WTC11 (cell line): ENCODE measurements around the gene ESRRG. TPM values are rescaled to one million over a fixed set of nuclear protein-coding genes. Genes with fewer than 3 reads are reported as not detected.

Source experiments
- ATAC-seq: fragments of 200-7000 bp; cut with Tn5 transposase; 2 replicates; pipeline ENCODE4 v1.10.0; 2021; ENCODE audit warnings: mild to moderate bottlenecking, moderate library complexity
- CTCF ChIA-PET: fragments of 300-600 bp; sonication (Branson Sonifier 250); formaldehyde crosslinking; loops from one replicate; lab custom pipeline; 2021; ENCODE audit warnings: antibody characterized with exemption; lab: Charles Lee
- POLR2A ChIA-PET: fragments of 350-600 bp; sonication (Branson Sonifier 250); formaldehyde crosslinking; loops from one replicate; lab custom pipeline; 2021; ENCODE audit warnings: antibody characterized with exemption; lab: Charles Lee
- DNase-seq: peaks from one replicate; pipeline ENCODE4 v3.0.0; 2021; ENCODE audit warnings: low spot score
- H3K27ac Mint-ChIP-seq: 2 replicates; pipeline ENCODE4 v1.8.0; 2021; ENCODE audit warnings: mixed read lengths
- H3K27me3 Mint-ChIP-seq: 2 replicates; pipeline ENCODE4 v1.8.0; 2021; ENCODE audit warnings: low read depth, mild to moderate bottlenecking, moderate library complexity, mixed read lengths
- H3K36me3 Mint-ChIP-seq: 2 replicates; pipeline ENCODE4 v1.8.0; 2021; ENCODE audit warnings: mixed read lengths
- H3K4me1 Mint-ChIP-seq: 2 replicates; pipeline ENCODE4 v1.8.0; 2022; ENCODE audit warnings: mixed read lengths
- H3K4me3 Mint-ChIP-seq: 2 replicates; pipeline ENCODE4 v1.8.0; 2021; ENCODE audit warnings: mild to moderate bottlenecking, moderate library complexity, mixed read lengths
- H3K9me3 Mint-ChIP-seq: 2 replicates; pipeline ENCODE4 v1.8.0; 2021; ENCODE audit warnings: mixed read lengths
- ATF1 ChIP-seq: sonication (generic); formaldehyde crosslinking; IDR thresholded peaks from 2 replicates; pipeline ENCODE4 v1.8.1; 2023; ENCODE audit warnings: mild to moderate bottlenecking, moderate library complexity, missing genetic modification reagents
- CBFB ChIP-seq: sonication (generic); formaldehyde crosslinking; IDR thresholded peaks from 2 replicates; pipeline ENCODE4 v1.8.1; 2022; ENCODE audit warnings: mild to moderate bottlenecking, low read depth, missing genetic modification reagents
- CDX4 ChIP-seq: fragments of 250-450 bp; sonication (Bioruptor Pico); IDR thresholded peaks from 2 replicates; pipeline ENCODE4 v1.9.0; 2021; ENCODE audit warnings: moderate library complexity, mild to moderate bottlenecking, inconsistent platforms, borderline replicate concordance
- E2F4 ChIP-seq: sonication (generic); formaldehyde crosslinking; IDR thresholded peaks from 2 replicates; pipeline ENCODE4 v1.8.1; 2022; ENCODE audit warnings: low read depth, mild to moderate bottlenecking, moderate library complexity, missing genetic modification reagents, borderline replicate concordance
- ETV6 ChIP-seq: sonication (generic); formaldehyde crosslinking; IDR thresholded peaks from 2 replicates; pipeline ENCODE4 v1.8.1; 2022; ENCODE audit warnings: mild to moderate bottlenecking, missing genetic modification reagents
- FOXJ3 ChIP-seq: sonication (generic); formaldehyde crosslinking; IDR thresholded peaks from 2 replicates; pipeline ENCODE4 v1.9.0; 2021; ENCODE audit warnings: missing genetic modification reagents, mild to moderate bottlenecking, borderline replicate concordance
- FOXK1 ChIP-seq: sonication (generic); formaldehyde crosslinking; IDR thresholded peaks from 2 replicates; pipeline ENCODE4 v1.8.0; 2022; ENCODE audit warnings: mild to moderate bottlenecking, moderate library complexity, missing genetic modification reagents
- JUN ChIP-seq: sonication (generic); formaldehyde crosslinking; IDR thresholded peaks from 2 replicates; pipeline ENCODE4 v1.8.0; 2023; ENCODE audit warnings: mild to moderate bottlenecking, missing genetic modification reagents
- NFATC4 ChIP-seq: fragments of 250-450 bp; sonication (Bioruptor Pico); IDR thresholded peaks from 2 replicates; pipeline ENCODE4 v1.9.0; 2021; ENCODE audit warnings: mild to moderate bottlenecking
- PRRX2 ChIP-seq: fragments of 250-450 bp; sonication (Bioruptor Pico); IDR thresholded peaks from 2 replicates; pipeline ENCODE4 v1.8.0; 2021; ENCODE audit warnings: mild to moderate bottlenecking
- SOX15 ChIP-seq: fragments of 250-450 bp; sonication (Bioruptor Pico); IDR thresholded peaks from 2 replicates; pipeline ENCODE4 v1.9.0; 2021; ENCODE audit warnings: mild to moderate bottlenecking
- TEAD4 ChIP-seq: sonication (generic); formaldehyde crosslinking; IDR thresholded peaks from 2 replicates; pipeline ENCODE4 v1.8.0; 2022; ENCODE audit warnings: mild to moderate bottlenecking, missing genetic modification reagents
- TP53 ChIP-seq: sonication (generic); formaldehyde crosslinking; IDR thresholded peaks from 2 replicates; pipeline ENCODE4 v1.8.1; 2023; ENCODE audit warnings: mild to moderate bottlenecking, missing genetic modification reagents
- ZNF121 ChIP-seq: sonication (generic); formaldehyde crosslinking; IDR thresholded peaks from 2 replicates; pipeline ENCODE4 v1.8.0; 2023; ENCODE audit warnings: missing genetic modification reagents
- ZNF317 ChIP-seq: sonication (generic); formaldehyde crosslinking; IDR thresholded peaks from 2 replicates; pipeline ENCODE4 v1.8.1; 2023; ENCODE audit warnings: low read depth, mild to moderate bottlenecking, moderate library complexity, missing genetic modification reagents, borderline replicate concordance
- ZNF423 ChIP-seq: fragments of 250-450 bp; sonication (Bioruptor Pico); IDR thresholded peaks from 2 replicates; pipeline ENCODE4 v2.1.2; 2022; ENCODE audit warnings: mild to moderate bottlenecking, moderate library complexity
- total RNA-seq: library from RNA; stranded (reverse); gene quantifications from 3 replicates; pipeline ENCODE4 v1.2.3, GENCODE V29; 2021
- TF ChIP-seq, protein P1 (sequence below): sonication (generic); formaldehyde crosslinking; IDR thresholded peaks from 2 replicates; pipeline ENCODE4 v1.8.1; 2022; ENCODE audit warnings: missing genetic modification reagents, borderline replicate concordance
- TF ChIP-seq, protein P2 (sequence below): fragments of 250-450 bp; sonication (Bioruptor Pico); IDR thresholded peaks from 2 replicates; pipeline ENCODE4 v1.8.0; 2021; ENCODE audit warnings: mild to moderate bottlenecking
- TF ChIP-seq, protein P3 (sequence below): fragments of 250-450 bp; sonication (Bioruptor Pico); IDR thresholded peaks from 2 replicates; pipeline ENCODE4 v1.9.0; 2021; ENCODE audit warnings: mild to moderate bottlenecking
- TF ChIP-seq, protein P4 (sequence below): sonication (generic); formaldehyde crosslinking; IDR thresholded peaks from 2 replicates; pipeline ENCODE4 v1.8.0; 2023; ENCODE audit warnings: missing genetic modification reagents
- TF ChIP-seq, protein P5 (sequence below): sonication (generic); formaldehyde crosslinking; IDR thresholded peaks from 2 replicates; pipeline ENCODE4 v1.8.0; 2023; ENCODE audit warnings: mild to moderate bottlenecking, missing genetic modification reagents

Gene ESRRG
- total RNA-seq, 1 experiment from 2014 or later, result 2.3 TPM

GRCh38 chr1:216456682-216457081, 266.5 kb downstream of the ESRRG start:
- ATAC-seq, result peak; percentile 78
- ChIA-PET POLR2A (no interaction called here), CTCF (no interaction called here)
- Mint-ChIP-seq H3K9me3 (0 out of 2 replicates have a peak, but pooled peaks cover 3% of the 10 kb centered on the region), H3K27me3 (no peaks in the 10 kb centered on the region), H3K4me3 (no peak overlapping the region), H3K36me3 (no peaks in the 10 kb centered on the region), H3K4me1 (peaks cover 15% of the 10 kb centered on the region), H3K27ac (peak overlapping the region; percentile 41; the same call in 1 of the 2 replicates)
- DNase-seq, result peak; percentile 14
- peak; percentile 55; the same call in 1 of the 2 replicates for TF ChIP-seq ZNF423 (CRISPR knock-in tag)
- TF ChIP-seq ZNF121 (CRISPR knock-in tag), result no peak
- no peak for TF ChIP-seq ZNF317
- TF ChIP-seq CBFB (CRISPR knock-in tag), result no peak
- TF ChIP-seq E2F4 (CRISPR knock-in tag), result no peak

GRCh38 chr1:216453777-216454176, 269.5 kb downstream of the ESRRG start:
- Mint-ChIP-seq H3K36me3 (no peaks in the 10 kb centered on the region), H3K4me1 (peaks cover 10% of the 10 kb centered on the region), H3K27me3 (no peaks in the 10 kb centered on the region), H3K9me3 (0 out of 2 replicates have a peak, but pooled peaks cover 3% of the 10 kb centered on the region), H3K27ac (no peak overlapping the region), H3K4me3 (no peak overlapping the region)
- no peak for TF ChIP-seq FOXJ3 (CRISPR knock-in tag)
- TF ChIP-seq, protein P1, sequence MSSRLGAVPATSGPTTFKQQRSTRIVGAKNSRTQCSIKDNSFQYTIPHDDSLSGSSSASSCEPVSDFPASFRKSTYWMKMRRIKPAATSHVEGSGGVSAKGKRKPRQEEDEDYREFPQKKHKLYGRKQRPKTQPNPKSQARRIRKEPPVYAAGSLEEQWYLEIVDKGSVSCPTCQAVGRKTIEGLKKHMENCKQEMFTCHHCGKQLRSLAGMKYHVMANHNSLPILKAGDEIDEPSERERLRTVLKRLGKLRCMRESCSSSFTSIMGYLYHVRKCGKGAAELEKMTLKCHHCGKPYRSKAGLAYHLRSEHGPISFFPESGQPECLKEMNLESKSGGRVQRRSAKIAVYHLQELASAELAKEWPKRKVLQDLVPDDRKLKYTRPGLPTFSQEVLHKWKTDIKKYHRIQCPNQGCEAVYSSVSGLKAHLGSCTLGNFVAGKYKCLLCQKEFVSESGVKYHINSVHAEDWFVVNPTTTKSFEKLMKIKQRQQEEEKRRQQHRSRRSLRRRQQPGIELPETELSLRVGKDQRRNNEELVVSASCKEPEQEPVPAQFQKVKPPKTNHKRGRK (CRISPR knock-in tag), result no peak
- TF ChIP-seq, protein P2, sequence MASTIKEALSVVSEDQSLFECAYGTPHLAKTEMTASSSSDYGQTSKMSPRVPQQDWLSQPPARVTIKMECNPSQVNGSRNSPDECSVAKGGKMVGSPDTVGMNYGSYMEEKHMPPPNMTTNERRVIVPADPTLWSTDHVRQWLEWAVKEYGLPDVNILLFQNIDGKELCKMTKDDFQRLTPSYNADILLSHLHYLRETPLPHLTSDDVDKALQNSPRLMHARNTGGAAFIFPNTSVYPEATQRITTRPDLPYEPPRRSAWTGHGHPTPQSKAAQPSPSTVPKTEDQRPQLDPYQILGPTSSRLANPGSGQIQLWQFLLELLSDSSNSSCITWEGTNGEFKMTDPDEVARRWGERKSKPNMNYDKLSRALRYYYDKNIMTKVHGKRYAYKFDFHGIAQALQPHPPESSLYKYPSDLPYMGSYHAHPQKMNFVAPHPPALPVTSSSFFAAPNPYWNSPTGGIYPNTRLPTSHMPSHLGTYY (CRISPR knock-in tag), result no peak
- TF ChIP-seq SOX15 (CRISPR knock-in tag), result no peak
- no peak for TF ChIP-seq TEAD4
- TF ChIP-seq, protein P3, sequence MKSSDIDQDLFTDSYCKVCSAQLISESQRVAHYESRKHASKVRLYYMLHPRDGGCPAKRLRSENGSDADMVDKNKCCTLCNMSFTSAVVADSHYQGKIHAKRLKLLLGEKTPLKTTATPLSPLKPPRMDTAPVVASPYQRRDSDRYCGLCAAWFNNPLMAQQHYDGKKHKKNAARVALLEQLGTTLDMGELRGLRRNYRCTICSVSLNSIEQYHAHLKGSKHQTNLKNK (CRISPR knock-in tag), result no peak
- TF ChIP-seq NFATC4, result no peak
- TF ChIP-seq CDX4 (CRISPR knock-in tag), result no peak
- no peak for TF ChIP-seq FOXK1 (CRISPR knock-in tag)
- TF ChIP-seq, protein P4, sequence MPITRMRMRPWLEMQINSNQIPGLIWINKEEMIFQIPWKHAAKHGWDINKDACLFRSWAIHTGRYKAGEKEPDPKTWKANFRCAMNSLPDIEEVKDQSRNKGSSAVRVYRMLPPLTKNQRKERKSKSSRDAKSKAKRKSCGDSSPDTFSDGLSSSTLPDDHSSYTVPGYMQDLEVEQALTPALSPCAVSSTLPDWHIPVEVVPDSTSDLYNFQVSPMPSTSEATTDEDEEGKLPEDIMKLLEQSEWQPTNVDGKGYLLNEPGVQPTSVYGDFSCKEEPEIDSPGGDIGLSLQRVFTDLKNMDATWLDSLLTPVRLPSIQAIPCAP, result no peak
- no peak for TF ChIP-seq JUN
- no peak for TF ChIP-seq TP53 (CRISPR knock-in tag)
- no peak for TF ChIP-seq E2F4 (CRISPR knock-in tag)
- TF ChIP-seq PRRX2 (CRISPR knock-in tag), result no peak
- TF ChIP-seq ATF1, result no peak
- TF ChIP-seq, protein P5, sequence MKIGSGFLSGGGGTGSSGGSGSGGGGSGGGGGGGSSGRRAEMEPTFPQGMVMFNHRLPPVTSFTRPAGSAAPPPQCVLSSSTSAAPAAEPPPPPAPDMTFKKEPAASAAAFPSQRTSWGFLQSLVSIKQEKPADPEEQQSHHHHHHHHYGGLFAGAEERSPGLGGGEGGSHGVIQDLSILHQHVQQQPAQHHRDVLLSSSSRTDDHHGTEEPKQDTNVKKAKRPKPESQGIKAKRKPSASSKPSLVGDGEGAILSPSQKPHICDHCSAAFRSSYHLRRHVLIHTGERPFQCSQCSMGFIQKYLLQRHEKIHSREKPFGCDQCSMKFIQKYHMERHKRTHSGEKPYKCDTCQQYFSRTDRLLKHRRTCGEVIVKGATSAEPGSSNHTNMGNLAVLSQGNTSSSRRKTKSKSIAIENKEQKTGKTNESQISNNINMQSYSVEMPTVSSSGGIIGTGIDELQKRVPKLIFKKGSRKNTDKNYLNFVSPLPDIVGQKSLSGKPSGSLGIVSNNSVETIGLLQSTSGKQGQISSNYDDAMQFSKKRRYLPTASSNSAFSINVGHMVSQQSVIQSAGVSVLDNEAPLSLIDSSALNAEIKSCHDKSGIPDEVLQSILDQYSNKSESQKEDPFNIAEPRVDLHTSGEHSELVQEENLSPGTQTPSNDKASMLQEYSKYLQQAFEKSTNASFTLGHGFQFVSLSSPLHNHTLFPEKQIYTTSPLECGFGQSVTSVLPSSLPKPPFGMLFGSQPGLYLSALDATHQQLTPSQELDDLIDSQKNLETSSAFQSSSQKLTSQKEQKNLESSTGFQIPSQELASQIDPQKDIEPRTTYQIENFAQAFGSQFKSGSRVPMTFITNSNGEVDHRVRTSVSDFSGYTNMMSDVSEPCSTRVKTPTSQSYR (CRISPR knock-in tag), result no peak
- no peak for TF ChIP-seq ETV6 (CRISPR knock-in tag)
- DNase-seq (no peak), ATAC-seq (no peak)
- POLR2A ChIA-PET, result no interaction called here
- CTCF ChIA-PET, result no interaction called here
